Activated naive CD8-positive, alpha-beta T cell treated with anti-CD3 and anti-CD28 coated beads, Interleukin-2, amount 50 U/mL, for 24 hours (primary cell): ENCODE results near the gene ABL1.

Source experiments
- ATAC-seq: fragments of 150-1000 bp; cut with Tn5 transposase; one replicate; pipeline ENCODE4 v1.10.0; 2021
- DNase-seq: peaks from one replicate; pipeline ENCODE4 v3.0.0; 2021
- H3K27ac Mint-ChIP-seq: one replicate; pipeline ENCODE4 v1.8.0; 2021; ENCODE audit warnings: mild to moderate bottlenecking, mixed read lengths
- H3K27me3 Mint-ChIP-seq: one replicate; pipeline ENCODE4 v1.8.0; 2021; ENCODE audit warnings: mixed read lengths
- H3K36me3 Mint-ChIP-seq: one replicate; pipeline ENCODE4 v1.8.0; 2021; ENCODE audit warnings: low read depth, mixed read lengths
- H3K4me1 Mint-ChIP-seq: one replicate; pipeline ENCODE4 v1.8.0; 2021; ENCODE audit warnings: mixed read lengths
- H3K4me3 Mint-ChIP-seq: one replicate; pipeline ENCODE4 v1.8.0; 2021; ENCODE audit warnings: mild to moderate bottlenecking, moderate library complexity, mixed read lengths
- H3K9me3 Mint-ChIP-seq: one replicate; pipeline ENCODE4 v1.8.0; 2021; ENCODE audit warnings: mixed read lengths

The ABL1 gene

GRCh38 chr9:130913599-130914416, 78.8 kb downstream of the ABL1 start:
- DNase-seq (no peak), ATAC-seq (no peak)
- Mint-ChIP-seq H3K27me3 (no peaks in the 10 kb centered on the region), H3K9me3 (no peaks in the 10 kb centered on the region), H3K4me1 (no peaks in the 10 kb centered on the region), H3K4me3 (no peak overlapping the region), H3K27ac (no peak overlapping the region), H3K36me3 (no peaks in the 10 kb centered on the region)

GRCh38 chr9:130914417-130915095, 79.5 kb downstream of the ABL1 start:
- DNase-seq (no peak), ATAC-seq (no peak)
- Mint-ChIP-seq H3K4me3 (no peak overlapping the region), H3K36me3 (no peaks in the 10 kb centered on the region), H3K27ac (no peak overlapping the region), H3K9me3 (no peaks in the 10 kb centered on the region), H3K4me1 (no peaks in the 10 kb centered on the region), H3K27me3 (no peaks in the 10 kb centered on the region)

- H3K36me3 Mint-ChIP-seq = no peaks in the 10 kb centered on the region
- no peaks in the 10 kb centered on the region for H3K4me1 Mint-ChIP-seq
Observed at GRCh38 chr9:130915096-130915447, 80.0 kb downstream of the ABL1 start.

GRCh38 chr9:130917168-130917960, 82.3 kb downstream of the ABL1 start:
- DNase-seq (no peak), ATAC-seq (no peak)
- Mint-ChIP-seq H3K36me3 (no peaks in the 10 kb centered on the region), H3K27me3 (no peaks in the 10 kb centered on the region), H3K27ac (no peak overlapping the region), H3K4me1 (no peaks in the 10 kb centered on the region), H3K9me3 (no peaks in the 10 kb centered on the region), H3K4me3 (no peak overlapping the region)

More at GRCh38 chr9:130915096-130915447, 80.0 kb downstream of the ABL1 start:
- Mint-ChIP-seq H3K27me3 (no peaks in the 10 kb centered on the region), H3K4me3 (no peak overlapping the region), H3K9me3 (no peaks in the 10 kb centered on the region), H3K27ac (no peak overlapping the region)
- DNase-seq = no peak
- no peak for ATAC-seq

GRCh38 chr9:130918101-130918825, 83.2 kb downstream of the ABL1 start:
- Mint-ChIP-seq H3K27ac (no peak overlapping the region), H3K4me1 (no peaks in the 10 kb centered on the region), H3K36me3 (no peaks in the 10 kb centered on the region), H3K9me3 (no peaks in the 10 kb centered on the region), H3K27me3 (no peaks in the 10 kb centered on the region), H3K4me3 (no peak overlapping the region)
- DNase-seq (no peak), ATAC-seq (no peak)

- H3K4me3 Mint-ChIP-seq = no peak overlapping the region
- no peak for ATAC-seq
- no peaks in the 10 kb centered on the region for H3K27me3 Mint-ChIP-seq
- H3K36me3 Mint-ChIP-seq = no peaks in the 10 kb centered on the region
- no peak overlapping the region for H3K27ac Mint-ChIP-seq
- DNase-seq = no peak
- no peaks in the 10 kb centered on the region for H3K9me3 Mint-ChIP-seq
- no peaks in the 10 kb centered on the region for H3K4me1 Mint-ChIP-seq
Observed at GRCh38 chr9:130918826-130919558, 83.9 kb downstream of the ABL1 start.

GRCh38 chr9:130919559-130920145, 84.6 kb downstream of the ABL1 start:
- H3K9me3 Mint-ChIP-seq = no peaks in the 10 kb centered on the region
- no peak overlapping the region for H3K27ac Mint-ChIP-seq
- H3K36me3 Mint-ChIP-seq = no peaks in the 10 kb centered on the region
- no peak for DNase-seq
- no peak for ATAC-seq
- no peaks in the 10 kb centered on the region for H3K4me1 Mint-ChIP-seq
- no peaks in the 10 kb centered on the region for H3K27me3 Mint-ChIP-seq
- H3K4me3 Mint-ChIP-seq = no peak overlapping the region

GRCh38 chr9:130920233-130920632, 85.2 kb downstream of the ABL1 start:
- Mint-ChIP-seq H3K27me3 (no peaks in the 10 kb centered on the region), H3K9me3 (no peaks in the 10 kb centered on the region), H3K27ac (no peak overlapping the region), H3K4me1 (no peaks in the 10 kb centered on the region), H3K36me3 (no peaks in the 10 kb centered on the region), H3K4me3 (no peak overlapping the region)
- DNase-seq (no peak), ATAC-seq (no peak)

- Mint-ChIP-seq H3K4me3 (no peak overlapping the region), H3K9me3 (no peaks in the 10 kb centered on the region), H3K27me3 (peaks cover 1% of the 10 kb centered on the region), H3K36me3 (no peaks in the 10 kb centered on the region), H3K27ac (no peak overlapping the region), H3K4me1 (no peaks in the 10 kb centered on the region)
- DNase-seq (no peak), ATAC-seq (no peak)
Observed at GRCh38 chr9:130920762-130921299, 85.8 kb downstream of the ABL1 start.

- H3K27me3 Mint-ChIP-seq = peaks cover 4% of the 10 kb centered on the region
- DNase-seq (no peak), ATAC-seq (no peak)
- no peaks in the 10 kb centered on the region for H3K36me3 Mint-ChIP-seq
- H3K27ac Mint-ChIP-seq = no peak overlapping the region
- H3K4me3 Mint-ChIP-seq = no peak overlapping the region
- H3K4me1 Mint-ChIP-seq = no peaks in the 10 kb centered on the region
- H3K9me3 Mint-ChIP-seq = no peaks in the 10 kb centered on the region
Observed at GRCh38 chr9:130921300-130921988, 86.4 kb downstream of the ABL1 start.

GRCh38 chr9:130921989-130922892, 87.2 kb downstream of the ABL1 start:
- Mint-ChIP-seq H3K4me1 (no peaks in the 10 kb centered on the region), H3K9me3 (no peaks in the 10 kb centered on the region), H3K4me3 (no peak overlapping the region), H3K27me3 (peaks cover 4% of the 10 kb centered on the region), H3K36me3 (no peaks in the 10 kb centered on the region), H3K27ac (no peak overlapping the region)
- ATAC-seq (no peak), DNase-seq (no peak)

- DNase-seq = no peak
- no peak overlapping the region for H3K27ac Mint-ChIP-seq
- no peak overlapping the region for H3K4me3 Mint-ChIP-seq
- ATAC-seq = no peak
- no peaks in the 10 kb centered on the region for H3K4me1 Mint-ChIP-seq
- H3K9me3 Mint-ChIP-seq = no peaks in the 10 kb centered on the region
- H3K27me3 Mint-ChIP-seq = peaks cover 4% of the 10 kb centered on the region
- H3K36me3 Mint-ChIP-seq = no peaks in the 10 kb centered on the region
Observed at GRCh38 chr9:130922893-130923610, 88.0 kb downstream of the ABL1 start.
